ENCODE results near the gene HIVEP3. TPM values are rescaled to one million over a fixed set of nuclear protein-coding genes. Genes with fewer than 3 reads are reported as not detected.

The HIVEP3 gene
- total RNA-seq, 2 donors from 2014 or later: 3.4 to 4.0 TPM

- Histone ChIP-seq H3K27me3 (no peaks in the 10 kb centered on the region), H3K9me3 (no peaks in the 10 kb centered on the region), H3K36me3 (replicated peaks in 1 of 2; ENCODE audit: insufficient read depth in 1 of 2, low read depth in 2 of 2) (no peaks in the 10 kb centered on the region), H3K4me3 (no peak overlapping the region), H3K27ac (no peak overlapping the region), H3K4me1 (no peaks in the 10 kb centered on the region)
- DNase-seq (no peak), ATAC-seq (no peak)
- TF ChIP-seq CTCF (IDR thresholded peaks at IDR 0.05): no peak
- TF ChIP-seq POLR2A (IDR thresholded peaks at IDR 0.05): no peak
- intact Hi-C loops (cut with DNase I): no loop called here
- 76 to 79% methylated on average over 11 of the region's 11 CpGs for WGBS, 2 donors
Measured at GRCh38 chr1:41842993-41843755, 75.5 kb downstream of the HIVEP3 start.

GRCh38 chr1:41842326-41842725 is 76.4 kb downstream of the HIVEP3 start:
- no peak for TF ChIP-seq POLR2A (IDR thresholded peaks at IDR 0.05)
- TF ChIP-seq CTCF (IDR thresholded peaks at IDR 0.05): no peak
- no peak for DNase-seq
- Histone ChIP-seq H3K9me3 (no peaks in the 10 kb centered on the region), H3K27ac (no peak overlapping the region), H3K4me3 (no peak overlapping the region), H3K4me1 (no peaks in the 10 kb centered on the region), H3K36me3 (replicated peaks in 1 of 2; ENCODE audit: insufficient read depth in 1 of 2, low read depth in 2 of 2) (no peaks in the 10 kb centered on the region), H3K27me3 (no peaks in the 10 kb centered on the region)
- intact Hi-C loops (cut with DNase I): no loop called here
- no peak for ATAC-seq
- 71 to 75% methylated on average over 2 of the region's 2 CpGs for WGBS, 2 donors

- Histone ChIP-seq H3K4me3 (no peak overlapping the region), H3K36me3 (replicated peaks in 1 of 2; ENCODE audit: insufficient read depth in 1 of 2, low read depth in 2 of 2) (no peaks in the 10 kb centered on the region), H3K27ac (no peak overlapping the region), H3K4me1 (no peaks in the 10 kb centered on the region), H3K27me3 (no peaks in the 10 kb centered on the region), H3K9me3 (no peaks in the 10 kb centered on the region)
- 78 to 88% methylated on average over 5 to 8 of the region's 8 CpGs for WGBS, 2 donors
- ATAC-seq: no peak
- intact Hi-C loops (cut with DNase I): no loop called here
- no peak for DNase-seq
- TF ChIP-seq CTCF (IDR thresholded peaks at IDR 0.05) (no peak), POLR2A (IDR thresholded peaks at IDR 0.05) (no peak)
Measured at GRCh38 chr1:41840592-41841246, 78.0 kb downstream of the HIVEP3 start.

GRCh38 chr1:41838266-41838665 is 80.5 kb downstream of the HIVEP3 start:
- WGBS, 2 donors: 91 to 92% methylated on average over 6 of the region's 6 CpGs
- H3K4me1 ChIP-seq: no peaks in the 10 kb centered on the region
- H3K4me3 ChIP-seq: no peak overlapping the region
- intact Hi-C loops (cut with DNase I): no loop called here
- TF ChIP-seq CTCF (IDR thresholded peaks at IDR 0.05) (no peak), POLR2A (IDR thresholded peaks at IDR 0.05) (no peak)
- H3K27me3 ChIP-seq: no peaks in the 10 kb centered on the region
- H3K36me3 ChIP-seq (replicated peaks in 1 of 2; ENCODE audit: insufficient read depth in 1 of 2, low read depth in 2 of 2): no peaks in the 10 kb centered on the region
- no peak overlapping the region for H3K27ac ChIP-seq
- H3K9me3 ChIP-seq: no peaks in the 10 kb centered on the region
- DNase-seq (no peak), ATAC-seq (no peak)

Measured in body of pancreas (tissue), 4 donors.